Astrocyte (in vitro differentiated cells and primary cell): Measurements from ENCODE around the gene F8. TPM values are rescaled to one million over a fixed set of nuclear protein-coding genes. Genes with fewer than 3 reads are reported as not detected.

Experiments
- DNase-seq: peaks from one replicate; pipeline ENCODE4 v3.0.0-alpha.2; 2010; ENCODE audit warnings: low read depth
- FAIRE-seq: peaks from 2 replicates; lab custom pipeline; 2011; peaks lifted over from hg19 to GRCh38; lab: Jason Lieb, UNC
- H2AFZ ChIP-seq: 2 replicates; pipeline ENCODE4 v1.6.0; 2012; ENCODE audit warnings: low read depth, low read length, inconsistent platforms
- H3K27ac ChIP-seq: 2 replicates; pipeline ENCODE4 v1.5.1; 2011; ENCODE audit warnings: low read depth, low read length, inconsistent platforms
- H3K27me3 ChIP-seq: 2 replicates; pipeline ENCODE4 v1.6.0; 2011; ENCODE audit warnings: low read length, inconsistent platforms; ENCODE audit not compliant: insufficient read depth
- H3K36me3 ChIP-seq: 2 replicates; pipeline ENCODE4 v1.5.1; 2011; ENCODE audit warnings: low read length, inconsistent platforms; ENCODE audit not compliant: insufficient read depth
- H3K4me1 ChIP-seq: 2 replicates; pipeline ENCODE4 v1.5.1; 2011; ENCODE audit warnings: low read length, inconsistent platforms; ENCODE audit not compliant: insufficient read depth
- H3K4me2 ChIP-seq: 2 replicates; pipeline ENCODE4 v1.6.0; 2012; ENCODE audit warnings: low read length, inconsistent platforms
- H3K4me3 ChIP-seq: 2 replicates; pipeline ENCODE4 v1.5.1; 2011; ENCODE audit warnings: low read depth, mild to moderate bottlenecking, low read length, inconsistent platforms; ENCODE audit not compliant: insufficient read depth
- H3K79me2 ChIP-seq: 2 replicates; pipeline ENCODE4 v1.6.0; 2012; ENCODE audit warnings: mild to moderate bottlenecking, low read length, inconsistent platforms; ENCODE audit not compliant: insufficient read depth
- H3K9ac ChIP-seq: 2 replicates; pipeline ENCODE4 v1.6.0; 2012; ENCODE audit warnings: mild to moderate bottlenecking, low read length, inconsistent platforms
- H3K9me3 ChIP-seq: 2 replicates; pipeline ENCODE4 v1.5.1; 2012; ENCODE audit warnings: low read depth, mild to moderate bottlenecking, low read length, inconsistent platforms; ENCODE audit not compliant: insufficient read depth
- H4K20me1 ChIP-seq: 2 replicates; pipeline ENCODE4 v1.6.0; 2012; ENCODE audit warnings: low read length, inconsistent platforms; ENCODE audit not compliant: insufficient read depth
- H3K27ac Mint-ChIP-seq: one replicate; pipeline ENCODE4 v1.8.0; 2021; ENCODE audit warnings: mild to moderate bottlenecking, mixed read lengths; ENCODE audit not compliant: unreplicated experiment
- H3K27me3 Mint-ChIP-seq: one replicate; pipeline ENCODE4 v1.8.0; 2021; ENCODE audit warnings: low read depth, mixed read lengths; ENCODE audit not compliant: unreplicated experiment
- H3K36me3 Mint-ChIP-seq: one replicate; pipeline ENCODE4 v1.8.0; 2021; ENCODE audit warnings: low read depth, mixed read lengths; ENCODE audit not compliant: unreplicated experiment
- H3K4me1 Mint-ChIP-seq: one replicate; pipeline ENCODE4 v1.8.0; 2021; ENCODE audit warnings: low read depth, mixed read lengths; ENCODE audit not compliant: unreplicated experiment
- H3K4me3 Mint-ChIP-seq: one replicate; pipeline ENCODE4 v1.8.0; 2021; ENCODE audit warnings: mild to moderate bottlenecking, moderate library complexity, mixed read lengths; ENCODE audit not compliant: unreplicated experiment
- H3K9me3 Mint-ChIP-seq: one replicate; pipeline ENCODE4 v1.8.0; 2021; ENCODE audit warnings: mild to moderate bottlenecking, mixed read lengths; ENCODE audit not compliant: unreplicated experiment
- EZH2 ChIP-seq: IDR thresholded peaks from 2 replicates; pipeline ENCODE4 v1.6.1; 2012; ENCODE audit warnings: mild to moderate bottlenecking, low read length, inconsistent platforms; ENCODE audit not compliant: insufficient read depth
- total RNA-seq: library from RNA; stranded (reverse); gene quantifications from 2 replicates; pipeline ENCODE4 v1.2.1, GENCODE V29; 2021
- TF ChIP-seq, protein P1 (sequence below): IDR thresholded peaks from 2 replicates; pipeline ENCODE4 v1.5.1; 2011; ENCODE audit warnings: low read depth, mild to moderate bottlenecking, inconsistent platforms, low read length, moderate library complexity; ENCODE audit not compliant: insufficient read depth

Gene F8
- total RNA-seq, 1 donor from 2014 or later = 2.5 TPM

- H3K27ac Mint-ChIP-seq = no peak overlapping the region
- Histone ChIP-seq H3K4me2 (no peak overlapping the region), H3K27me3 (no peaks in the 10 kb centered on the region), H3K27ac (no peak overlapping the region), H3K4me3 (no peak overlapping the region), H4K20me1 (no peaks in the 10 kb centered on the region), H2AFZ (no peak overlapping the region), H3K4me1 (no peaks in the 10 kb centered on the region), H3K9me3 (no peaks in the 10 kb centered on the region), H3K9ac (no peak overlapping the region), H3K36me3 (no peaks in the 10 kb centered on the region), H3K79me2 (no peaks in the 10 kb centered on the region)
- no peaks in the 10 kb centered on the region for H3K36me3 Mint-ChIP-seq
- peak; percentile 77 for FAIRE-seq
- H3K4me1 Mint-ChIP-seq = no peaks in the 10 kb centered on the region
- no peak for DNase-seq
- H3K4me3 Mint-ChIP-seq = no peak overlapping the region
- no peak for TF ChIP-seq EZH2
- TF ChIP-seq, protein P1, sequence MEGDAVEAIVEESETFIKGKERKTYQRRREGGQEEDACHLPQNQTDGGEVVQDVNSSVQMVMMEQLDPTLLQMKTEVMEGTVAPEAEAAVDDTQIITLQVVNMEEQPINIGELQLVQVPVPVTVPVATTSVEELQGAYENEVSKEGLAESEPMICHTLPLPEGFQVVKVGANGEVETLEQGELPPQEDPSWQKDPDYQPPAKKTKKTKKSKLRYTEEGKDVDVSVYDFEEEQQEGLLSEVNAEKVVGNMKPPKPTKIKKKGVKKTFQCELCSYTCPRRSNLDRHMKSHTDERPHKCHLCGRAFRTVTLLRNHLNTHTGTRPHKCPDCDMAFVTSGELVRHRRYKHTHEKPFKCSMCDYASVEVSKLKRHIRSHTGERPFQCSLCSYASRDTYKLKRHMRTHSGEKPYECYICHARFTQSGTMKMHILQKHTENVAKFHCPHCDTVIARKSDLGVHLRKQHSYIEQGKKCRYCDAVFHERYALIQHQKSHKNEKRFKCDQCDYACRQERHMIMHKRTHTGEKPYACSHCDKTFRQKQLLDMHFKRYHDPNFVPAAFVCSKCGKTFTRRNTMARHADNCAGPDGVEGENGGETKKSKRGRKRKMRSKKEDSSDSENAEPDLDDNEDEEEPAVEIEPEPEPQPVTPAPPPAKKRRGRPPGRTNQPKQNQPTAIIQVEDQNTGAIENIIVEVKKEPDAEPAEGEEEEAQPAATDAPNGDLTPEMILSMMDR = no peak
- H3K27me3 Mint-ChIP-seq = no peaks in the 10 kb centered on the region
- H3K9me3 Mint-ChIP-seq = no peaks in the 10 kb centered on the region
These were observed 20.6 kb downstream of the F8 start for GRCh38 chrX:155001873-155002272.

GRCh38 chrX:155000841-155001240 lies 21.7 kb downstream of the F8 start:
- H3K9ac ChIP-seq = no peak overlapping the region
- H3K79me2 ChIP-seq = no peaks in the 10 kb centered on the region
- no peak overlapping the region for H3K4me2 ChIP-seq
- Mint-ChIP-seq H3K4me1 (no peaks in the 10 kb centered on the region), H3K4me3 (no peak overlapping the region), H3K27me3 (no peaks in the 10 kb centered on the region), H3K27ac (no peak overlapping the region), H3K9me3 (no peaks in the 10 kb centered on the region), H3K36me3 (no peaks in the 10 kb centered on the region)
- no peaks in the 10 kb centered on the region for H3K36me3 ChIP-seq
- H3K27me3 ChIP-seq = no peaks in the 10 kb centered on the region
- FAIRE-seq = peak; percentile 23
- TF ChIP-seq, protein P1 = no peak
- TF ChIP-seq EZH2 = no peak
- H2AFZ ChIP-seq = no peak overlapping the region
- H3K27ac ChIP-seq = no peak overlapping the region
- DNase-seq = no peak
- H4K20me1 ChIP-seq = no peaks in the 10 kb centered on the region
- no peak overlapping the region for H3K4me3 ChIP-seq
- H3K9me3 ChIP-seq = no peaks in the 10 kb centered on the region
- no peaks in the 10 kb centered on the region for H3K4me1 ChIP-seq

DNA sequence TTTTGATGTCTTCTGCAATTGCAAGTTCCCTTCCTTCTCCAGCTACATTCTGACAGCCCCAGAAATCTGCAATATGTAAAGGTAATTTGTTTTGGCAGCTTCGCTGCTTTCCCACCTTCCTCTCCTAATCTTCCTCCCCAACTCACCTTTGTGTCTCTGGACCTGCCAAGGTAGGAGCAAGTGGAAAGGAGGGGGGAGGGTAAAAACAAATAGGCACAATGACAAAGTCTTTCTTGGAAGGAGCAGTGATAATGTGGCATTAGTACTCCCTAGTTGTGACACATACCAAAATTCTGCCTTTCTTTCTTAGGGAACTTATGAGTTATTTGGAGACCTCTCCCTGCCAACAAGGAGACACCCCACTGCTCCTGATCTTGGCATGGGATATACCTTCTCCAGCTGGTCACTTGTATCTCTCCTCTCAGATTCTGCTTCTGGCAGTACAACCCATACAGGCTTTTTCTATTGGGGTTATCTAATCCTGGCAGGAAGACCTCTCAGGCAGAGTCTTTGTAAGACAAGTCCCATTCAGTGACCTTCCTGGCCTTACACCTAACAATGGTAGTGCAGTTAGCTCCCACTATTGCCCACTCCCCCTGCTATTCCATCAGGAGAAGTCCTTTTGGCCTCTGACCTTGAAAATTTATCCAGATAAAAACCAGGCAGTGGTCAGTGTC lies 24.2 kb downstream of the F8 start:
- no peak for FAIRE-seq

More for the DNA sequence above, 24.2 kb downstream of the F8 start:
- H3K4me1 ChIP-seq = no peaks in the 10 kb centered on the region
- no peaks in the 10 kb centered on the region for H4K20me1 ChIP-seq
- Mint-ChIP-seq H3K27ac (no peak overlapping the region), H3K36me3 (no peaks in the 10 kb centered on the region), H3K4me1 (no peaks in the 10 kb centered on the region), H3K9me3 (no peaks in the 10 kb centered on the region), H3K27me3 (no peaks in the 10 kb centered on the region), H3K4me3 (no peak overlapping the region)
- H3K9me3 ChIP-seq = no peaks in the 10 kb centered on the region
- no peak for TF ChIP-seq EZH2
- TF ChIP-seq, protein P1 = no peak
- H3K27me3 ChIP-seq = no peaks in the 10 kb centered on the region
- DNase-seq = no peak
- H3K4me2 ChIP-seq = no peak overlapping the region
- H3K9ac ChIP-seq = no peak overlapping the region
- H3K36me3 ChIP-seq = no peaks in the 10 kb centered on the region
- H3K79me2 ChIP-seq = no peaks in the 10 kb centered on the region
- H2AFZ ChIP-seq = no peak overlapping the region
- H3K27ac ChIP-seq = no peak overlapping the region
- no peak overlapping the region for H3K4me3 ChIP-seq
